GM18502 (cell line): Measurements from ENCODE around the gene UBTF.
"Not testable (repeated sequence)": the region's sequence is repeated elsewhere in the genome, so short reads cannot be mapped to it uniquely, and the experiment has no call there.

Experiments used
- ATAC-seq: cut with Tn5 transposase; IDR thresholded peaks from one replicate; pipeline ENCODE4 v1.9.1; 2021; ENCODE audit warnings: mild to moderate bottlenecking; ENCODE audit not compliant: unreplicated experiment, poor library complexity

The UBTF gene

DNA sequence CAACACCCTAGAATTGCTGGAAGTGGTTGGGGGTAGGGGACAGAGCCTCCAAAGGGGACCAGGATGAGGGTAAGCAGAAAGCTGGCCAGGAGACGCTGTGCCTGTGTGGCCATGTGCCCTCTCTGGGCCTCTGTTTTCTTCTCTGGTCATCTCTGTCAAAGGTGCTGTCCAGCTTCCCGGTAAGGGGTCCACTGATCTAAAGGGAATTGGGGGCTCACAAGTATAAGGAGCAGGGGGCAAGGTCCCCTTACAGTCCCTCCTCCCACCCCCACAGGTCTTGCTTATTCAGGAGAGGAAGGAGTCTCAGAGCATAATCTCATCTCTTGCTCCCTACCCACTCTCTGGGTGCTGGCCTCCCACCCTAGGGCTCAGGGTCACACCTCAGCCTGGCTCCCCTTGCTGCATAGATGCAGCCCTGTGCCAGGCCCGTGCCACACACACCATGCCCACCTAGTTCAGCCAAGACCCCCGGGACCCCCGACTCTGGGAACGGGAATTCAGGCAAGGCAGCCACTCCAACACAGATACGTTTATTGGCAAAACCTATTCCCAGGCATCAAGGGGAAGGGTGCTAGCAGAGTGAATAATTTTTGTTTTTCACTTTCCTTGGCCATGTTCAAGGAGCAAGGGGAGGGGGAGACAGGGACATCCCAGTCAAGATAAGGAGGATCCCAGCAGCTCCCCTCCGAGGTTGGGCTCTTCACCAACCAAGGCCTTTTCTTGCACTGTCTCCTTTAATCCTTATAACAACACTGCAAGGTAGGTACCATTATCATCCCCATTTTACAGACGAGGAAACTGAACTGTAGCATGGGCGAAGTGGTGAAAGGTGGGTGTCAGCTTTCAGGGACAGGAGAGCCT, 28.6 kb upstream of the UBTF start:
- ATAC-seq = no peak

DNA sequence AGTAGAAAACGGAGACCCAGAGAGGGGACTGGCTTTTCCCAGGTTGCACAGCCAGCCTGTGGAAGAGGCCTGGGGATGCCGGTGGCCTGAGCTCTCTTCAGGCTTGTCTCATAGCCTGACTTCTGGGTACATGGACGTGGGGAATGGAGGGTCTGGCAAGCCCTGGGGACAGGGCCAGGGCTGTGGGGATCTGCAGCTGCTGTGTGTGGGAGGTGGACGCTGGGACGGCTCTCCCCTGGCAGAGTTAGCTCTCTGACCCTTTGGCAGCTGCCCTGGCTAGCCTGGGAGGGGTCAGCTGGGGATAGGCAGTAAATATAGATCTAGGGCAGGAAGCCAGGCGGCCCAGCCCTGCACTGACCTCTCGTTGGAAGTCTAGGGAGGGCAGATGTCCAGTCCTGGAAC, 28.0 kb upstream of the UBTF start:
- no peak for ATAC-seq

- no peak for ATAC-seq
These were observed 21.7 kb upstream of the UBTF start for GRCh38 chr17:44241106-44241624.

GRCh38 chr17:44237886-44238285, 18.4 kb upstream of the UBTF start:
- ATAC-seq = not testable (repeated sequence)

DNA sequence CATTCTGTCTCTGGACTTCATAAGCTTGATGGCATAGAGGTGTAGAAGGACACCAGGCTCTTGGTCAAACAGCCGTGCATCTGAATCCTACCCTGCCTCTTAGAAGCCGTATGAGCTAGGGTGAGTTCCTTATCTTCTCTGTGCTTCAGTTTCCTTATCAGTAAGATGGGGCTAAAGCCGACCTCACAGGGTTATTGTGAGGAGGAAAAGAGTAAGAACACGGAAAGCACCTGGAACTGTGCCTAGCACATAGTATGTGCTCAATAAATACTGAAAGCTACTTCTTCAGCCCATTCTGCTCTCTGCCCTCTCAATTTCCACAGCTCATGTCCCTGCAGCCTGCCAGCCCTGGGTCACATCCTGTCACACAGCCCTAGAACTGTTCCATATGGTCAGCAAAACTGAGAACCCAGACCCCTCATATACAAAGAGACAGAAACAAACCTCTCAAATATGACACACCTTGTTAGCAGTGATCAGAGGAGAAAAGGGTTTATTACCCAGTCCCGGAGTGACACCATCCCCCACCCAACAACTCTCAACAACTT, 17.0 kb upstream of the UBTF start:
- ATAC-seq = no peak

- no peak for ATAC-seq
These were observed 16.1 kb upstream of the UBTF start for GRCh38 chr17:44235583-44235936.

GRCh38 chr17:44233582-44233981, 14.1 kb upstream of the UBTF start:
- ATAC-seq = no peak

- no peak for ATAC-seq
These were observed 12.6 kb upstream of the UBTF start for GRCh38 chr17:44232061-44232460.

DNA sequence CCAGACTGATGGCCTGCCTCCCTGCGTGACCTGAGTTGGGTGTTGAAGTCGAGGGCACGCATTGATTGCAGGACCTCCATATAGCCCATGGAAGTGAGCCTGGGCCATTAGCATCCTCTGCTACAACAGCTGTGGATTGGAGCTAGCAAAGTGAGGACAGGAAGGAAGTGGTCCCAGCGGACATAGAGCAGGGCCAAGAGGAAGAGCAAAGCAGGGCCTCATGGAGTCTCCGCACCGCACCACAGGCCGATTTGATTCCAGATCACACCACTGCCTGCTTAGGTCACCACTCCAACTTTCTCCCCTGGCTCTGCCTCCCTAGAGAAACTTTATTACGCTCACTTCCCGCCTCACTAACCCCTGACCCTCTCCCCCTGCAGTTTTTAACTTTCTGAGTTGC, 10.7 kb upstream of the UBTF start:
- ATAC-seq = no peak

- ATAC-seq = no peak
These were observed 9.6 kb upstream of the UBTF start for GRCh38 chr17:44229090-44229489.

GRCh38 chr17:44223541-44224071, 4.1 kb upstream of the UBTF start:
- ATAC-seq = no peak

DNA sequence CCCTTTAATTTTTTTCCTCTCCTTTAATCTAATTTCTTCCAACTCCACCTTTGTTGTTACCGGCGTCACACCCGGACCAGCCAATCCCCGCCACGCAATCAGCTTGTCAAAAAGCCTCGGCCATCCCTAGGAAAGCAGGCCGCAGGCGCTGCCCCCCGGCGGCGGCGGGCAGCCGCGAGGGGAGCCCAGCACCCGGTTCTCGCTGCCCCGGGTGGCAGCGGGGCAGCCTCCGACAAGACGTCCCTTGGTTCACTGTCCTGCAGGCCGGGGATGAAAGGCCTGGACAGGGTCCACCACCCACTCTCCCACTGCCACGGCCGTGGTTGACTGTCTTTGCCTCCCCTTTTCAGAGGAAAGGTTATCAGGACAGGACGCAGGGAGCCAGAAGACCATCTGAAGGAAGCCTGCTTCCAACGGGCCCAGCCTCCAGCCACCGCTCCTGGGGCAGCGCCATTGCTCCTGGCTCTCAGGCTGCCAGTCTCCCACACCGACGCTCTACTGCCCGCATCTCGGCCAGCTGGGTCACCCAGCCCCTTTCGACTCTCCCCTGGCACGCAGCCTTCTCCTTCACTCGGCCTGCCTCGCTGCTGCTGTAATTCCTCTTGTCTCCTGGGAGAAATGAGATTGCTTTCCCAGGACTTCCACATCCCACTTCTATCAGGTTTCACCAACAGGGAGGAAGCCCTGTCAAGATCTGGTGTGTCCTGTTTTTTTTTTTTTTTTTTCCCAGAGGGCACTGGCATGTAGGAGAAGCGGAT, 2.8 kb upstream of the UBTF start:
- ATAC-seq = no peak

- no peak for ATAC-seq
These were observed 2.3 kb upstream of the UBTF start for GRCh38 chr17:44221862-44222111.

GRCh38 chr17:44221084-44221861, 1.8 kb upstream of the UBTF start:
- no peak for ATAC-seq

DNA sequence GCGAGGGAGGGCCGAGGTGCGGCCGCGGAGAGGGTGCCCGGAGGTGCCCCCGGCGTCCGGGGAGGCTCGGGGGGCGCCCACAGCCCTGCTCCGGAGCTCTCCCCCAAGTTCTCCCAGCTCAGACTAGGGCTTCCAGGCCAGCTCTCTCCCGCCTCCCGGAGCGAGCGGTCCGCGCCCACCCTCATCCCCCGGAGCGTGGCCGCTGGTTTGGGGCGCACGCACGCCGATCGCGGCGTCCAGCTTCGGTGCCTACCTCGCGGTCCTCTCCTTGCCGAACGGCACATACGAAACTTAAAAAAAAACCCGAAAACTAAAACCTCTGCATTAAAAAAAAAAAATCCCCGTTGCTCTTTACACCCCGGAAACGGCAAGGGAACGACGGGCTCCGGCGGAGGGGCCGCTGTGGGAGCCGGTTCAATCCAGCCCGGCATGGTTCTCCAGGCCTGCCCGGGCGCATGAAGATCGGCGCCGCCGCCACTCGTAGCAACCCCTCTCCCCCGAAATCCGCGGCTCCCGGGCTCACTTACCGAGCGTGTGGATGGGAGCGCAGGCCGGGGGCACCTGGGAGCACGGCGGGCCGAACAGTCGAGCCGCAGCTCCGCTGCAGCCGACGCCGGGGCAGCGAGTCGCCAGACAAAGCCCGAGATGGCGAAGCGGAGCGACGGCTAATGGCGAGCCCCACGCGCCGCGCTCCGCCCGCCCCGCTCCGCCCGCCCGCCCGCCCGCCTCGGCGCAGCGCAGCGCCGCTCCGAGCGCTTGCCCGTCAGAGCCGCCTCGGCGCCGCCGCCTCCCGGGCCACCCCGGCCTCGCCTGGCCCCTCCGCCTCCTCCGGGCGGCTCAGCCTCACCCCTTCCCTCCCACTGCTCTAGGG, 973 bp upstream of the UBTF start:
- no peak for ATAC-seq

DNA sequence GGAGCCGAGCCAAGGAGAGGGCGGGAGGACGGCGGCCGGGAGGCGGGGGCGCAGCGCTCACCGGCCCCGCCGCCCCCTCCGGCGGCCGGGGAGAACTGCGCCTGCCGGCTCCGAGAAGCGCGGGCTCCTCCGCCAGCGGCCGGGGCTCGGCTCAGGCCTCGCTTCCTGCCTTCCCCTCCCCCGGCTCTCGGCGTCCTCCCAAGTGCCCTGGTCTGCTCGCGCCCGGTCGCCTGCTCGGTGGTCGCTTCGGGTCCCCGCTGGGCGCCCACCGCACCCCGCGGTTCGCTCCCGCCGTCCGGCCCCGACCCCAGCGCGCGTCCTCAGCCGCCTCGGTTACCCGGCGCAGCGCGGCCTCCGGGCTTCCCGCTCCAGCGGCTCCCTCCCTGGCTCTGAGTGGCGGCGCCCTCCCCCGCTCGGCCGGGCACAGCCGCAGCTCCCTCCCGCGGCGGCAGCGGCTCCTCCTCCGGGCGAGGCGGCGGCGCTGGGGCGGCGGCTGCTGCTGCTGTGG, 313 bp downstream of the UBTF start:
- peak; percentile 32 for ATAC-seq

DNA sequence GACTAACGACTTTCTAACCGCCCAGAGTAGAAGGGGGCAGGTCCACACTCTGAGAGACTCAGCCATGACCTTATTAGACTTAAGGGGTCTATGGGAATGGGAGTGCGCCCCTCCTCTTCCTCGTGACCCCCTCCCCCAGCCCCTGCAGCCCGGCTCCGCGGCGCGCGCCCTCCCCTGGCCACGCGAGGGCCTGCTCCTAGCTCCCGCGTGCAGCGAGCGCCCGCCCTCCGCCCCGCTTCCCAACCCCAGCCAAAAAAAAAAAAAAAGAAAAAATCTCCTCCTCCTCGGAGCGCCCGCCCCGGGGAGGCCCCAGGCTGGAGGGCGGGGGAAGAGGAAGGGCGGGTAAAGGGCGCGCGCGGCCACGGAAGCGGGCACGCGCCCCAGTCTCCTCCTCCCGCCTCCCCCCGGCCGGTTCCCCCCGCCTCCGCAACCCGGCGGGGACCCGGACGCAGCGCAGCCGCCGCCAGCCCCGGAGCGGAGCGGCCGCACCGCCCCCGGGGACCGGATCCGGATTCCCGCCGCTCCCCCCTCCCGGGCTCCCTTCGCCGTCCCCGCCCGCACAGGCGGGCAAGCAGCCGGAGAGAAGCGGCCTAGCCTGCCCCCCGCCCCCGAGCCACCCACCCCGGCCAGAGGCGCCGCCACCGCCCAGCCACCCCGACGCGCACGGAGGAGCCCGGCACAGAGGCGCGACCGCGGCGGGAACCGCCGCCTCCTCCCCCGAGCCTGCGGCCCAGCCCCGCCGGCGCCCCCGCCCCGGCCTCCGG, 949 bp downstream of the UBTF start:
- ATAC-seq = peak; percentile 37

GRCh38 chr17:44217738-44218343, 1.6 kb downstream of the UBTF start:
- no peak for ATAC-seq
